HK-2 (cell line): ENCODE results near the gene CFAP410.
"Not testable (repeated sequence)": the region's sequence is repeated elsewhere in the genome, so short reads cannot be mapped to it uniquely, and the experiment has no call there.

Source experiments
- DNase-seq: peaks from one replicate; pipeline ENCODE4 v3.0.0-alpha.2; 2018; ENCODE audit not compliant: unreplicated experiment

The CFAP410 gene

GRCh38 chr21:44285138-44285992 lies 53.8 kb downstream of the CFAP410 start, which contains the start of gene AIRE:
TSS of gene AIRE (plus strand) at chr21:44285876. CDS start at chr21:44286007, 131 bp downstream.
- no peak for DNase-seq

DNA sequence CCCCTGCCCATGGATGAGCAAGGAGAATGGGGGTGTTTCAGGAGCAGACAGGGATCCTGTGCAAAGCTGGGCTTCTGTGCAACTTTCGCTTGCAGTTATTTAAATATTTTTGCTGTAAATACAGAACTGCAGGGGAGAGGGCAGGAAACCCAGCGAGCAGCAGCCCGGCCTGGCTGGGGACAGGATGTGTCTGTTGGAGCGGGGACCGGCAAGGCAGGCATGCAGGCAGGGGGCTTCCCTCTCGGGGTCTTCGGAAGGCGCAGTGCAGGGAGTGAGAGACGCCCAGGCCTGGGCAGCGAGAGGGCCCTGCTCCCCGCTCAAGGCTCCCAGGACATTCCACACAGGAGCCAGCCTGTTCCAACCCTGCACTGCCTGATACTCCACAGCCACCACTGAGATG lies 55.2 kb downstream of the CFAP410 start:
- DNase-seq, result no peak

- DNase-seq, result not testable (repeated sequence)
Observed at GRCh38 chr21:44283211-44283785, 55.9 kb downstream of the CFAP410 start.

DNA sequence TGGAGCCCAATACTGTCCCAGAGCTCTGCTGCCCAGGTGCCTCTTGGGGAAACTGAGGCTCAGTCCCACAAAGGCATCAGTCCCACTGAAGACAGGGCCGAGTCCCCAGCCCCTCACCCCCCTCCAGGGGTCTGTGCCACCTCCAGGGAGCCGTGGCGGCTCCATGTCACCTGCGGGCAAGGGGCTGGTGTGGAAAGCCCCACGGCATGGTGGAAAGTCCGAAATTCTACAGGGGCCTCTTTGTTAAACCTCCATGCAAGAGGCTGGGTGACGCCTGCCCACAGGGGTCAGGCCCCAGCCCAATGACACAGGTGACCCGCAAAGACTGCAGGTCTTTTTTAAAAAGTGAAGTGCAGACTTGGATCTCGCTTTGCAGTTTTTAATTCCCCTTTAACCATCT lies 56.8 kb downstream of the CFAP410 start:
- DNase-seq, result no peak

- DNase-seq, result no peak
Observed at GRCh38 chr21:44281801-44282200, 57.4 kb downstream of the CFAP410 start.

- no peak for DNase-seq
Observed at GRCh38 chr21:44279354-44280260, 59.6 kb downstream of the CFAP410 start.
